A549 treated with dexamethasone at 1 μM for 4 hours (cell line): ENCODE data around the gene EVI2B. TPM values are rescaled to one million over a fixed set of nuclear protein-coding genes. Genes with fewer than 3 reads are reported as not detected.

Experiments used
- total RNA-seq: library from RNA; stranded (reverse); fragments of 200-300 nt; extraction: Qiagen RNA extraction; gene quantifications from 5 replicates; pipeline ENCODE4 v1.2.3, GENCODE V29; 2022

EVI2B gene, protein sequence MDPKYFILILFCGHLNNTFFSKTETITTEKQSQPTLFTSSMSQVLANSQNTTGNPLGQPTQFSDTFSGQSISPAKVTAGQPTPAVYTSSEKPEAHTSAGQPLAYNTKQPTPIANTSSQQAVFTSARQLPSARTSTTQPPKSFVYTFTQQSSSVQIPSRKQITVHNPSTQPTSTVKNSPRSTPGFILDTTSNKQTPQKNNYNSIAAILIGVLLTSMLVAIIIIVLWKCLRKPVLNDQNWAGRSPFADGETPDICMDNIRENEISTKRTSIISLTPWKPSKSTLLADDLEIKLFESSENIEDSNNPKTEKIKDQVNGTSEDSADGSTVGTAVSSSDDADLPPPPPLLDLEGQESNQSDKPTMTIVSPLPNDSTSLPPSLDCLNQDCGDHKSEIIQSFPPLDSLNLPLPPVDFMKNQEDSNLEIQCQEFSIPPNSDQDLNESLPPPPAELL
- 0.07 to 0.13 TPM (median 0.09 TPM) in 3 of 5 replicates, not detected in the others for total RNA-seq

DNA sequence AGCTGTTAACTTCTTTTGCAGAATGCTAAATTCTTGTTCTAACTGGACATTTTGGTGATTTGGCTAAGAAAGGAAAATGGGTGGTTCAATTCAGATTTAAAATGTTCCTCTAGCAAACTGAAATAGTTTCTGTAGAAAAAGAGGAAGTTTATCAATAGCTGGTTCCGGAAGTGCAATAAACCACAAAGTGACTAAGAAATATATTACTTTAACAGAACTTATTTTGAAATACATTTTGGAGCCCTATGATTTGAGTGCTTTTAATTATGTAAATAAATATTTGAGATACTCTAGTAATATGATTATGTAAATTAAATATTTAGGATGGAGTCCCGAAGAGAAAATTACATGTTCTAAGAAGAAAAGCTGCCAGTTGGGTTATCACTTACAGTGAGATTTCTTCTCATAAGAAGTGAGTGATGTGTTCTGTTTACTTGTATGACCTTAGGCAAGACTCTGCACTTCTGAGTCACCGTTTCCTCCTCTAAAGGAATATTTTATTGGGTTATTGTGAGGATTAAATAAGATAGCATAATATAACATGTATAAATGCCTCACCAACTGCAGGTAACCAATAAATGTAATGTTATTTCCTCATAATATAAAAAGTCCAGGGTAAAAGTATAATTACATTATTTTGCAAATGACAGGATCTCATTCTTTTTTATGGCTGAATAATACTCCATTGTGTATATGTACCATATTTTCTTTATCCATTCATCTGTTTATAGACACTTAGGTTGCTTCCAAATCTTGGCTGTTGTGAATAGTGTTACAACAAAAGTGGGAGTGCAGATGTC, at the start of gene EVI2B:
Gene EVI2B (minus strand): TSS at position 73 of the 800 bp plus-strand sequence. CDS start 8,445 bp downstream, outside the sequence.

DNA sequence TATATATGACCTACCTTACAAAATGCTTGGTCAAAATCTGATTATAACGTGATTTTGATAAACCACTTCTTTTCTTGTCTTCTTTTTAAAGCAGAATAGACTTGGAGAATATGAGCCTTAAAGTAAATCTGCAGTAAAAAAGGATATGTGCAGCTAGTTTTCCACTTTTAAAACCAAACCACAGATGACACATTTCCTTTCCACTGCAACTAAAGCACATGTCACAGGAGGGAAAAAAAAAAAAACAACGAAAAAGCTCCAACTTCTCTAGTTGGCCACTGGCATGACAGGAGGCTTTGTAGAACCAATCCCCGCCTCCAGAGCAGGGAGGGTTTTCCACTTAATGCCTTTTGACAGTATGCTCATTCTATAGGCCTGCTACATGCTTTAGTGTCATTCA, 7.6 kb upstream of the EVI2B start, which contains the start of gene EVI2A:
Gene EVI2A (minus strand): TSS at position 142 of the 400 bp plus-strand sequence. CDS start 2,609 bp downstream, outside the sequence.

DNA sequence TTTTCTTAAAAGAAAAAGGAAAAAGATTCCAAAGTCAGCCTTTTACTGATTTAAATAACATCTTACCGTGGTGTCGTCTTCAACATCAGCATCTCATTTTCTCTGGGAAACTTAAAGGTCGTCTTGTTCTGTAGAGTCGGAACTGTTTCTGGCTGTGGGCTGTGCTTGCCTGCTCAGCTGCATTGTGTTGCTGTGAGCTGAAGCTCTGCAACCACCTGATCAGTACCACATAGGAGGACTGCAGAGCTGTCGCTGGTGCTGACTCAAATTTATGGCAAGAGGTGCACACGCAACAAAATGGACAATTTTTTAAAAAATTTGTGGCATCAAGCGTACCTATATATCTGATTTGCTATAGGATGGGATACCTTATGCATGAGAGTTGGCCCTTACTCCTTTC, 16.8 kb downstream of the EVI2B start, which contains the start of gene OMG:
Gene OMG (minus strand): TSS at position 150 of the 400 bp plus-strand sequence. CDS start 908 bp downstream, outside the sequence.

Other genes starting within 250 kb of the EVI2B start
- 15.1 to 24.8 TPM (median 20.7 TPM) in 5 replicates for gene NF1, start 219.1 kb downstream of the EVI2B start, total RNA-seq
- gene OMG, start 16.8 kb downstream of the EVI2B start, total RNA-seq, result not detected in 5 replicates
- not detected in 5 replicates for gene EVI2A, start 7.6 kb upstream of the EVI2B start, total RNA-seq
- 1.3 to 1.9 TPM (median 1.7 TPM) in 5 replicates for gene RAB11FIP4, start 77.6 kb upstream of the EVI2B start, total RNA-seq